HepG2 (cell line): ENCODE results near the gene FKBP1B. TPM values are rescaled to one million over a fixed set of nuclear protein-coding genes. Genes with fewer than 3 reads are reported as not detected.

ENCODE experiments used
- ATF7-NPFF ChIP-seq: sonication (generic); formaldehyde crosslinking; IDR thresholded peaks from 2 replicates; pipeline ENCODE4 v1.8.1; 2023; ENCODE audit warnings: mild to moderate bottlenecking, low read depth, missing genetic modification reagents, moderate library complexity
- DR1 ChIP-seq: sonication (generic); formaldehyde crosslinking; IDR thresholded peaks from 2 replicates; pipeline ENCODE4 v1.8.0; 2021; ENCODE audit warnings: mild to moderate bottlenecking, missing genetic modification reagents, inconsistent platforms
- GZF1 ChIP-seq: sonication (generic); formaldehyde crosslinking; IDR thresholded peaks from 2 replicates; pipeline ENCODE4 v1.5.1; 2020; ENCODE audit warnings: mild to moderate bottlenecking, missing genetic modification reagents
- JUNB ChIP-seq: sonication (generic); formaldehyde crosslinking; IDR thresholded peaks from 2 replicates; pipeline ENCODE4 v1.8.0; 2022; ENCODE audit warnings: missing genetic modification reagents, mild to moderate bottlenecking, borderline replicate concordance
- MAFG ChIP-seq: sonication (generic); formaldehyde crosslinking; IDR thresholded peaks from 2 replicates; pipeline ENCODE4 v1.5.1; 2020; ENCODE audit warnings: mild to moderate bottlenecking, missing genetic modification reagents
- PLRG1 ChIP-seq: fragments of 450-650 bp; conservative IDR thresholded peaks from 2 replicates; pipeline ENCODE4 v1.6.1; 2016
- REL ChIP-seq: sonication (generic); formaldehyde crosslinking; conservative IDR thresholded peaks from 2 replicates; pipeline ENCODE4 v1.8.0; 2022; ENCODE audit warnings: mild to moderate bottlenecking, missing genetic modification reagents, moderate library complexity
- TEAD2 ChIP-seq: sonication (generic); formaldehyde crosslinking; IDR thresholded peaks from 2 replicates; pipeline ENCODE4 v1.9.0; 2021; ENCODE audit warnings: missing genetic modification reagents
- polyA plus RNA-seq, 8 experiments: library from polyadenylated mRNA; depleted of rRNA in 3 of 8; stranded (reverse) in 7 of 8; unstranded in 1 of 8; fragments of >200 nt; fragmentation: Illumina TruSeq in 4 of 8; extraction: Trizol in 4 of 8; gene quantifications; 2 replicates each; pipeline versions ENCODE4 v1.2.1 to v1.2.3, GENCODE V29; 2011 to 2016; ENCODE audit warnings: low read depth in 4 of 8, missing spikeins in 1 of 8, mixed read lengths in 1 of 8; ENCODE audit not compliant: insufficient read depth in 1 of 8
- total RNA-seq, 5 experiments: library from RNA; depleted of rRNA; stranded (reverse); fragments of >200 nt; fragmentation: Illumina TruSeq; extraction: Trizol; gene quantifications; 2 replicates each; pipeline ENCODE4 v1.2.3, GENCODE V29; 2016; ENCODE audit warnings: low read depth in 1 of 5
- TF ChIP-seq, protein P1 (sequence below), 2 experiments: sonication (generic) in 1 of 2; formaldehyde crosslinking in 1 of 2; IDR thresholded peaks; 2 replicates each; pipeline versions ENCODE4 v1.5.1 to v1.6.1; 2011 to 2020; ENCODE audit warnings: borderline replicate concordance in 1 of 2, low read depth in 1 of 2, low read length in 1 of 2, mild to moderate bottlenecking in 1 of 2, missing genetic modification reagents in 1 of 2, moderate library complexity in 1 of 2
- TF ChIP-seq, protein P2 (sequence below): sonication (generic); formaldehyde crosslinking; IDR thresholded peaks from 2 replicates; pipeline ENCODE4 v1.4.0; 2020; ENCODE audit warnings: missing genetic modification reagents
- TF ChIP-seq, protein P3 (sequence below), 2 experiments: fragments of 450-650 bp in 1 of 2; sonication (generic) in 1 of 2; formaldehyde crosslinking in 1 of 2; IDR thresholded peaks; 2 replicates each; pipeline versions ENCODE4 v1.6.1 to v1.8.0; 2016 to 2022; ENCODE audit warnings: antibody characterized with exemption in 1 of 2, mild to moderate bottlenecking in 1 of 2, missing genetic modification reagents in 1 of 2
- TF ChIP-seq, protein P4 (sequence below): sonication (generic); formaldehyde crosslinking; IDR thresholded peaks from 2 replicates; pipeline ENCODE4 v1.8.1; 2023; ENCODE audit warnings: mild to moderate bottlenecking, missing genetic modification reagents

FKBP1B gene
- total and polyA plus RNA-seq, 2 of the 13 experiments (the other 11 are each of a cell fraction or from before 2014, with no cell fraction given): 35.2 to 96.3 TPM

DNA sequence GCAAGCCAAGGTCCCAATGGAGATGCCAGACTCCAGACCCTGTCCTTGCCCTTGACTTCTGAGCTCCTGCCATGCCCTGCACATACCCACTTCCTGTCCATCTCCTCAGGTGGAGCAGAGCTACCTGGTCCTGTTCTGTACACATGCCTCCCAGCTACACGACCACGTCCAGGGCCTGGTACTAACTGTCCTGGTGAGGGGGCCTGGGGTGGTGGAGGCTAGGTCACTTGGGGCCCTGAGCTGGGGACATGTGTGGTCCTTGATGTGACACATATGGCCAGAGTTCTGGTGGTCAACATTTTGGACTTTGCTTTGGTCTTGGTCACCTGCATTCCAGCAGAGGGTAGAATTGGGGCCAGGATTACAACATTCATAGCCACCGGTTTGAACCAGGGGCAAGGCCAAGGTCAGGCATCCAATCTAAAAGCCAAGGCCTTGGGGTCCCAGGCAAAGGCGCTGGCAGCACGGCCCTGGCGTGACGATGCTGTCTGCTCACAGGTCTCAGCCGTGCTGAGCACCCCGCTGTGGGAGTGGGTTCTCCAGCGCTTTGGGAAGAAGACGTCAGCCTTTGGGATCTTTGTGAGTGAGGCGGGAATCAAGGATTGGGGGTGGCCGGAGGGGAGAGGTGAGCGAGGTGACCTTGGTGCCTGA lies 27.1 kb upstream of the FKBP1B start (continued):
- TF ChIP-seq, protein P1, sequence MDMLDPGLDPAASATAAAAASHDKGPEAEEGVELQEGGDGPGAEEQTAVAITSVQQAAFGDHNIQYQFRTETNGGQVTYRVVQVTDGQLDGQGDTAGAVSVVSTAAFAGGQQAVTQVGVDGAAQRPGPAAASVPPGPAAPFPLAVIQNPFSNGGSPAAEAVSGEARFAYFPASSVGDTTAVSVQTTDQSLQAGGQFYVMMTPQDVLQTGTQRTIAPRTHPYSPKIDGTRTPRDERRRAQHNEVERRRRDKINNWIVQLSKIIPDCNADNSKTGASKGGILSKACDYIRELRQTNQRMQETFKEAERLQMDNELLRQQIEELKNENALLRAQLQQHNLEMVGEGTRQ (IDR thresholded peaks at IDR 0.05; ENCODE audit: low read depth, low read length): no peak
- TF ChIP-seq, protein P1 (CRISPR knock-in tag; IDR thresholded peaks at IDR 0.05; ENCODE audit: borderline replicate concordance): no peak
- TF ChIP-seq DR1 (CRISPR knock-in tag) (no peak), ATF7-NPFF (CRISPR knock-in tag) (no peak), GZF1 (no peak), TEAD2 (0 out of 2 replicates have a peak, but pooled peaks have one; percentile 69), REL (CRISPR knock-in tag) (no peak), MAFG (no peak), JUNB (CRISPR knock-in tag) (0 out of 2 replicates have a peak, but pooled peaks have one; percentile 22), PLRG1 (no peak)
- TF ChIP-seq, protein P2, sequence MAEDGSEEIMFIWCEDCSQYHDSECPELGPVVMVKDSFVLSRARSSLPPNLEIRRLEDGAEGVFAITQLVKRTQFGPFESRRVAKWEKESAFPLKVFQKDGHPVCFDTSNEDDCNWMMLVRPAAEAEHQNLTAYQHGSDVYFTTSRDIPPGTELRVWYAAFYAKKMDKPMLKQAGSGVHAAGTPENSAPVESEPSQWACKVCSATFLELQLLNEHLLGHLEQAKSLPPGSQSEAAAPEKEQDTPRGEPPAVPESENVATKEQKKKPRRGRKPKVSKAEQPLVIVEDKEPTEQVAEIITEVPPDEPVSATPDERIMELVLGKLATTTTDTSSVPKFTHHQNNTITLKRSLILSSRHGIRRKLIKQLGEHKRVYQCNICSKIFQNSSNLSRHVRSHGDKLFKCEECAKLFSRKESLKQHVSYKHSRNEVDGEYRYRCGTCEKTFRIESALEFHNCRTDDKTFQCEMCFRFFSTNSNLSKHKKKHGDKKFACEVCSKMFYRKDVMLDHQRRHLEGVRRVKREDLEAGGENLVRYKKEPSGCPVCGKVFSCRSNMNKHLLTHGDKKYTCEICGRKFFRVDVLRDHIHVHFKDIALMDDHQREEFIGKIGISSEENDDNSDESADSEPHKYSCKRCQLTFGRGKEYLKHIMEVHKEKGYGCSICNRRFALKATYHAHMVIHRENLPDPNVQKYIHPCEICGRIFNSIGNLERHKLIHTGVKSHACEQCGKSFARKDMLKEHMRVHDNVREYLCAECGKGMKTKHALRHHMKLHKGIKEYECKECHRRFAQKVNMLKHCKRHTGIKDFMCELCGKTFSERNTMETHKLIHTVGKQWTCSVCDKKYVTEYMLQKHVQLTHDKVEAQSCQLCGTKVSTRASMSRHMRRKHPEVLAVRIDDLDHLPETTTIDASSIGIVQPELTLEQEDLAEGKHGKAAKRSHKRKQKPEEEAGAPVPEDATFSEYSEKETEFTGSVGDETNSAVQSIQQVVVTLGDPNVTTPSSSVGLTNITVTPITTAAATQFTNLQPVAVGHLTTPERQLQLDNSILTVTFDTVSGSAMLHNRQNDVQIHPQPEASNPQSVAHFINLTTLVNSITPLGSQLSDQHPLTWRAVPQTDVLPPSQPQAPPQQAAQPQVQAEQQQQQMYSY (CRISPR knock-in tag): no peak
- TF ChIP-seq, protein P3, sequence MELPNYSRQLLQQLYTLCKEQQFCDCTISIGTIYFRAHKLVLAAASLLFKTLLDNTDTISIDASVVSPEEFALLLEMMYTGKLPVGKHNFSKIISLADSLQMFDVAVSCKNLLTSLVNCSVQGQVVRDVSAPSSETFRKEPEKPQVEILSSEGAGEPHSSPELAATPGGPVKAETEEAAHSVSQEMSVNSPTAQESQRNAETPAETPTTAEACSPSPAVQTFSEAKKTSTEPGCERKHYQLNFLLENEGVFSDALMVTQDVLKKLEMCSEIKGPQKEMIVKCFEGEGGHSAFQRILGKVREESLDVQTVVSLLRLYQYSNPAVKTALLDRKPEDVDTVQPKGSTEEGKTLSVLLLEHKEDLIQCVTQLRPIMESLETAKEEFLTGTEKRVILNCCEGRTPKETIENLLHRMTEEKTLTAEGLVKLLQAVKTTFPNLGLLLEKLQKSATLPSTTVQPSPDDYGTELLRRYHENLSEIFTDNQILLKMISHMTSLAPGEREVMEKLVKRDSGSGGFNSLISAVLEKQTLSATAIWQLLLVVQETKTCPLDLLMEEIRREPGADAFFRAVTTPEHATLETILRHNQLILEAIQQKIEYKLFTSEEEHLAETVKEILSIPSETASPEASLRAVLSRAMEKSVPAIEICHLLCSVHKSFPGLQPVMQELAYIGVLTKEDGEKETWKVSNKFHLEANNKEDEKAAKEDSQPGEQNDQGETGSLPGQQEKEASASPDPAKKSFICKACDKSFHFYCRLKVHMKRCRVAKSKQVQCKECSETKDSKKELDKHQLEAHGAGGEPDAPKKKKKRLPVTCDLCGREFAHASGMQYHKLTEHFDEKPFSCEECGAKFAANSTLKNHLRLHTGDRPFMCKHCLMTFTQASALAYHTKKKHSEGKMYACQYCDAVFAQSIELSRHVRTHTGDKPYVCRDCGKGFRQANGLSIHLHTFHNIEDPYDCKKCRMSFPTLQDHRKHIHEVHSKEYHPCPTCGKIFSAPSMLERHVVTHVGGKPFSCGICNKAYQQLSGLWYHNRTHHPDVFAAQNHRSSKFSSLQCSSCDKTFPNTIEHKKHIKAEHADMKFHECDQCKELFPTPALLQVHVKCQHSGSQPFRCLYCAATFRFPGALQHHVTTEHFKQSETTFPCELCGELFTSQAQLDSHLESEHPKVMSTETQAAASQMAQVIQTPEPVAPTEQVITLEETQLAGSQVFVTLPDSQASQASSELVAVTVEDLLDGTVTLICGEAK (IDR thresholded peaks at IDR 0.05): no peak
- TF ChIP-seq, protein P3 (CRISPR knock-in tag; IDR thresholded peaks at IDR 0.05): peak; percentile 39; the same call in 1 of the 2 replicates
- TF ChIP-seq, protein P4, sequence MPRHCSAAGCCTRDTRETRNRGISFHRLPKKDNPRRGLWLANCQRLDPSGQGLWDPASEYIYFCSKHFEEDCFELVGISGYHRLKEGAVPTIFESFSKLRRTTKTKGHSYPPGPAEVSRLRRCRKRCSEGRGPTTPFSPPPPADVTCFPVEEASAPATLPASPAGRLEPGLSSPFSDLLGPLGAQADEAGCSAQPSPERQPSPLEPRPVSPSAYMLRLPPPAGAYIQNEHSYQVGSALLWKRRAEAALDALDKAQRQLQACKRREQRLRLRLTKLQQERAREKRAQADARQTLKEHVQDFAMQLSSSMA (CRISPR knock-in tag): peak; percentile 43; the same call in 1 of the 2 replicates
